H9 (cell line): ENCODE data around the gene SFTPB. TPM values are rescaled to one million over a fixed set of nuclear protein-coding genes. Genes with fewer than 3 reads are reported as not detected.

Experiments
- DNase-seq: peaks from one replicate; pipeline ENCODE4 v3.0.0-alpha.2; 2017
- H2AFZ ChIP-seq: one replicate; pipeline ENCODE4 v1.6.1; 2013; ENCODE audit warnings: mild to moderate bottlenecking, low read length, control low read depth, moderate library complexity
- H2AK5ac ChIP-seq: 2 replicates; pipeline ENCODE4 v1.6.1; 2013; ENCODE audit warnings: low read length, control low read depth, mixed read lengths; ENCODE audit not compliant: insufficient read length
- H2BK120ac ChIP-seq: one replicate; pipeline ENCODE4 v1.6.1; 2013; ENCODE audit warnings: low read depth, mild to moderate bottlenecking, low read length, control low read depth, inconsistent platforms; ENCODE audit not compliant: poor library complexity, severe bottlenecking
- H2BK12ac ChIP-seq: 2 replicates; pipeline ENCODE4 v1.6.1; 2013; ENCODE audit warnings: low read length, control low read depth, mixed read lengths, low read depth; ENCODE audit not compliant: insufficient read length
- H2BK15ac ChIP-seq: 2 replicates; pipeline ENCODE4 v1.6.1; 2013; ENCODE audit warnings: low read depth, low read length, control low read depth
- H2BK20ac ChIP-seq: one replicate; pipeline ENCODE4 v1.6.1; 2013; ENCODE audit warnings: low read depth, mild to moderate bottlenecking, low read length, control low read depth, inconsistent platforms; ENCODE audit not compliant: poor library complexity, severe bottlenecking
- H2BK5ac ChIP-seq: 2 replicates; pipeline ENCODE4 v1.6.1; 2013; ENCODE audit warnings: low read length, control low read depth, mixed read lengths; ENCODE audit not compliant: insufficient read length
- H3K14ac ChIP-seq: 2 replicates; pipeline ENCODE4 v1.6.1; 2013; ENCODE audit warnings: low read length, control low read depth; ENCODE audit not compliant: insufficient read depth
- H3K18ac ChIP-seq: 2 replicates; pipeline ENCODE4 v1.6.1; 2013; ENCODE audit warnings: low read depth, mild to moderate bottlenecking, mixed read lengths, low read length, control low read depth; ENCODE audit not compliant: insufficient read length
- H3K23ac ChIP-seq: 2 replicates; pipeline ENCODE4 v1.6.1; 2013; ENCODE audit warnings: low read length, control low read depth, mixed read lengths, low read depth; ENCODE audit not compliant: insufficient read length
- H3K23me2 ChIP-seq: 2 replicates; pipeline ENCODE4 v1.6.1; 2013; ENCODE audit warnings: low read depth, mild to moderate bottlenecking, mixed read lengths, low read length, control low read depth; ENCODE audit not compliant: insufficient read length, poor library complexity, severe bottlenecking
- H3K27ac ChIP-seq: 2 replicates; pipeline ENCODE4 v1.5.1; 2013; ENCODE audit warnings: low read length, control low read depth, mixed read lengths, low read depth; ENCODE audit not compliant: insufficient read length
- H3K27me3 ChIP-seq: 2 replicates; pipeline ENCODE4 v1.6.1; 2013; ENCODE audit warnings: low read length, control low read depth, inconsistent platforms; ENCODE audit not compliant: insufficient read depth
- H3K4ac ChIP-seq: 2 replicates; pipeline ENCODE4 v1.6.1; 2013; ENCODE audit warnings: low read depth, mild to moderate bottlenecking, control low read depth, inconsistent platforms, low read length, moderate library complexity
- H3K4me1 ChIP-seq: 2 replicates; pipeline ENCODE4 v1.6.1; 2013; ENCODE audit warnings: low read length, control low read depth, inconsistent platforms; ENCODE audit not compliant: insufficient read depth
- H3K4me2 ChIP-seq: 2 replicates; pipeline ENCODE4 v1.6.1; 2013; ENCODE audit warnings: low read length, control low read depth, mixed read lengths; ENCODE audit not compliant: insufficient read length, insufficient read depth
- H3K56ac ChIP-seq: 2 replicates; pipeline ENCODE4 v1.6.1; 2013; ENCODE audit warnings: low read depth, mild to moderate bottlenecking, mixed read lengths, low read length, control low read depth; ENCODE audit not compliant: insufficient read length
- H3K79me1 ChIP-seq: 2 replicates; pipeline ENCODE4 v1.6.1; 2013; ENCODE audit warnings: low read depth, mild to moderate bottlenecking, moderate library complexity, low read length, control low read depth, inconsistent platforms; ENCODE audit not compliant: insufficient read depth, poor library complexity, severe bottlenecking
- H3K79me2 ChIP-seq: 2 replicates; pipeline ENCODE4 v1.6.1; 2013; ENCODE audit warnings: low read length, control low read depth, inconsistent platforms; ENCODE audit not compliant: insufficient read depth
- H3K9ac ChIP-seq: 2 replicates; pipeline ENCODE4 v1.6.1; 2013; ENCODE audit warnings: low read length, control low read depth, mixed read lengths; ENCODE audit not compliant: insufficient read length; ENCODE audit errors: extremely low read depth
- H3K9me3 ChIP-seq: one replicate; pipeline ENCODE4 v1.6.1; 2013; ENCODE audit warnings: low read depth, low read length, inconsistent platforms; ENCODE audit not compliant: control insufficient read depth
- H3T11ph ChIP-seq: one replicate; pipeline ENCODE4 v1.6.1; 2013; ENCODE audit warnings: mild to moderate bottlenecking, low read length, control low read depth, inconsistent platforms
- H4K20me1 ChIP-seq: one replicate; pipeline ENCODE4 v1.6.1; 2013; ENCODE audit not compliant: control insufficient read depth, insufficient read length, insufficient read depth
- H4K5ac ChIP-seq: 2 replicates; pipeline ENCODE4 v1.6.1; 2013; ENCODE audit warnings: low read depth, mild to moderate bottlenecking, mixed read lengths, low read length, control low read depth; ENCODE audit not compliant: insufficient read length
- H4K8ac ChIP-seq: replicated peaks from 2 replicates; pipeline ENCODE4 v1.6.1; 2013; ENCODE audit warnings: low read length, control low read depth, mixed read lengths, low read depth; ENCODE audit not compliant: insufficient read length
- H4K91ac ChIP-seq: 2 replicates; pipeline ENCODE4 v1.6.1; 2013; ENCODE audit warnings: low read depth, mild to moderate bottlenecking, moderate library complexity, mixed read lengths, low read length, control low read depth; ENCODE audit not compliant: insufficient read length
- H3K27ac Mint-ChIP-seq, 3 experiments: 2 replicates in 2 of 3; 3 replicates in 1 of 3; pipeline ENCODE4 v1.8.0; 2020 to 2021; ENCODE audit warnings: mixed read lengths in 3 of 3, mild to moderate bottlenecking in 1 of 3, moderate library complexity in 1 of 3
- H3K27me3 Mint-ChIP-seq: 2 replicates; pipeline ENCODE4 v1.8.0; 2021; ENCODE audit warnings: low read depth, mild to moderate bottlenecking, moderate library complexity, mixed read lengths
- H3K36me3 Mint-ChIP-seq, 3 experiments: 2 replicates in 2 of 3; 3 replicates in 1 of 3; pipeline ENCODE4 v1.8.0; 2020 to 2021; ENCODE audit warnings: low read depth in 3 of 3, mixed read lengths in 3 of 3; ENCODE audit not compliant: insufficient read depth in 1 of 3
- H3K4me1 Mint-ChIP-seq, 2 experiments: 2 replicates each; pipeline ENCODE4 v1.8.0; 2020; ENCODE audit warnings: mixed read lengths in 2 of 2
- H3K4me3 Mint-ChIP-seq, 2 experiments: 2 replicates in 1 of 2; 3 replicates in 1 of 2; pipeline ENCODE4 v1.8.0; 2020 to 2021; ENCODE audit warnings: mild to moderate bottlenecking in 2 of 2, mixed read lengths in 2 of 2, moderate library complexity in 1 of 2
- H3K9me3 Mint-ChIP-seq, 2 experiments: 2 replicates in 1 of 2; 3 replicates in 1 of 2; pipeline ENCODE4 v1.8.0; 2020; ENCODE audit warnings: mild to moderate bottlenecking in 2 of 2, mixed read lengths in 2 of 2, moderate library complexity in 1 of 2
- CTCF ChIP-seq: fragments of 200-600 bp; sonication (generic); conservative IDR thresholded peaks from 3 replicates; pipeline ENCODE4 v1.8.0; 2021; ENCODE audit warnings: antibody characterized with exemption, mild to moderate bottlenecking
- WGBS: extraction: QIAGEN DNeasy Blood & Tissue Kit; methylation state at CpG from one replicate; pipeline ENCODE4 v1.1.7; 2013; ENCODE audit warnings: missing lambda C conversion rate, low lambda C conversion rate, mixed read lengths; ENCODE audit not compliant: insufficient read length; ENCODE audit errors: extremely low coverage; 5-methylcytosine and 5-hydroxymethylcytosine counted together
- total RNA-seq: library from RNA; stranded (reverse); gene quantifications from 2 replicates; pipeline ENCODE4 v1.2.1, GENCODE V29; 2021

SFTPB gene
- total RNA-seq, 1 experiment from 2014 or later: not detected

DNA sequence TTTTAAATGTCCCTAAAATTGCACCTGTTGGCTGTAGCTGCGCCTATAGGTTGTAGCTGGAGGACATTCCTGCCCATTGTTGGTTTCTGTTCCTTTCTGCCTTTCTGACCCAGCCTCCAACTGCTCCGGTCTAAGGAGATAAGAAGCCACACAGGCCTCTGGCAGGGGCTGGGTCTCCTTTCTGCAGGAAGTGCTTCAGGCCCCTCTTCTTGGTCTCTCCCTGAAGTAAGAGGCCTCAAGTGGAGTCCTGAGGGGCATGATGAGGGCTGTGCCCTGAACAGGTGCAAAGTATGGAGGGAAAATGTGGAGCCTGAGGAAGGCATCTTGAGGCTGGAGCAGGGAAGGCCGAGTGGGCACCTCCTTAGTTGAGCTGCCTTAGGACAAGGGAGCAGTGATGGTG lies 10.4 kb upstream of the SFTPB start:
- no peaks in the 10 kb centered on the region for H3K79me2 ChIP-seq
- H2AK5ac ChIP-seq: no peak overlapping the region
- Mint-ChIP-seq H3K27ac (peak overlapping the region in 1 of 3 experiments; percentile 75; a peak in 2 of 7 replicates), H3K4me3 (no peak overlapping the region), H3K9me3 (no peaks in the 10 kb centered on the region; a peak in 1 of 5 replicates), H3K4me1 (peaks cover 4 to 10% of the 10 kb centered on the region in 2 experiments), H3K27me3 (peaks cover 25% of the 10 kb centered on the region), H3K36me3 (no peaks in the 10 kb centered on the region)
- H3K14ac ChIP-seq: no peak overlapping the region
- H3K27ac ChIP-seq: no peak overlapping the region
- no peaks in the 10 kb centered on the region for H3K79me1 ChIP-seq
- no peaks in the 10 kb centered on the region for H3K9me3 ChIP-seq
- H2BK5ac ChIP-seq: no peak overlapping the region
- H2BK120ac ChIP-seq: no peak overlapping the region
- H3K27me3 ChIP-seq: no peaks in the 10 kb centered on the region
- H2BK15ac ChIP-seq: no peak overlapping the region
- no peak overlapping the region for H2AFZ ChIP-seq
- no peak overlapping the region for H3K23ac ChIP-seq
- no peak for DNase-seq
- no CpG with 5 or more reads among the region's 3 CpGs for WGBS
- H3K56ac ChIP-seq: no peak overlapping the region
- H3T11ph ChIP-seq: no peak overlapping the region
- no peak overlapping the region for H2BK20ac ChIP-seq
- no peak overlapping the region for H3K4ac ChIP-seq
- no peak for TF ChIP-seq CTCF
- no peak overlapping the region for H3K9ac ChIP-seq
- H4K5ac ChIP-seq: no peak overlapping the region
- no peak overlapping the region for H4K91ac ChIP-seq
- H3K4me1 ChIP-seq: no peaks in the 10 kb centered on the region
- no peaks in the 10 kb centered on the region for H4K20me1 ChIP-seq
- no peak overlapping the region for H4K8ac ChIP-seq
- H3K23me2 ChIP-seq: no peaks in the 10 kb centered on the region
- no peak overlapping the region for H2BK12ac ChIP-seq
- no peak overlapping the region for H3K4me2 ChIP-seq
- H3K18ac ChIP-seq: no peak overlapping the region
